ENCODE data around the gene NFATC2IP. TPM values are rescaled to one million over a fixed set of nuclear protein-coding genes. Genes with fewer than 3 reads are reported as not detected.
"Not testable (repeated sequence)": the region's sequence is repeated elsewhere in the genome, so short reads cannot be mapped to it uniquely, and the experiment has no call there.

NFATC2IP gene
- total RNA-seq, 1 experiment from 2014 or later = 58.2 TPM

- no peak overlapping the region for H3K4me3 Mint-ChIP-seq (ENCODE audit: unreplicated experiment)
- Histone ChIP-seq H3K27me3 (replicated peaks; ENCODE audit: control insufficient read depth, insufficient read depth, low read length) (no peaks in the 10 kb centered on the region), H3K4me1 (no peaks in the 10 kb centered on the region), H3K9me3 (no peaks in the 10 kb centered on the region), H3K36me3 (ENCODE audit: control insufficient read depth, insufficient read depth, low read length) (no peaks in the 10 kb centered on the region; the same call in 1 of the 2 replicates), H3K4me3 (ENCODE audit: low read depth, low read length) (no peak overlapping the region)
- ChIA-PET POLR2A (no interaction called here), CTCF (interaction anchor here (0.6 kb wide), 1 partner anchor 46 kb away, joined by 5 read pairs; no protein-coding TSS in a partner anchor)
- TF ChIP-seq CTCF (IDR thresholded peaks at IDR 0.05; ENCODE audit: insufficient read depth in 1 of 2, low read depth in 1 of 2, low read length in 1 of 2, severe bottlenecking in 1 of 2, unreplicated experiment in 1 of 2) = no peak
- peaks cover 53% of the 10 kb centered on the region for H3K36me3 Mint-ChIP-seq (ENCODE audit: insufficient read depth, unreplicated experiment)
- no TSS peak for BruUV-seq (replicated peaks)
- DNase-seq = no peak
- H3K27ac Mint-ChIP-seq (ENCODE audit: unreplicated experiment) = no peak overlapping the region
- no peaks in the 10 kb centered on the region for H3K9me3 Mint-ChIP-seq (ENCODE audit: unreplicated experiment)
- H3K27me3 Mint-ChIP-seq (ENCODE audit: insufficient read depth, unreplicated experiment) = no peaks in the 10 kb centered on the region
- H3K4me1 Mint-ChIP-seq (ENCODE audit: low read depth, unreplicated experiment) = no peaks in the 10 kb centered on the region
- intact Hi-C loops (cut with micrococcal nuclease; ENCODE audit: unreplicated experiment) = no loop called here
Observed at GRCh38 chr16:28964072-28964471, 13.3 kb downstream of the NFATC2IP start.

- Histone ChIP-seq H3K4me1 (no peaks in the 10 kb centered on the region), H3K9me3 (no peaks in the 10 kb centered on the region), H3K36me3 (ENCODE audit: control insufficient read depth, insufficient read depth, low read length) (no peaks in the 10 kb centered on the region; the same call in 1 of the 2 replicates), H3K27me3 (replicated peaks; ENCODE audit: control insufficient read depth, insufficient read depth, low read length) (no peaks in the 10 kb centered on the region), H3K4me3 (ENCODE audit: low read depth, low read length) (no peak overlapping the region)
- Mint-ChIP-seq H3K27me3 (ENCODE audit: insufficient read depth, unreplicated experiment) (no peaks in the 10 kb centered on the region), H3K36me3 (ENCODE audit: insufficient read depth, unreplicated experiment) (peaks cover 50% of the 10 kb centered on the region), H3K9me3 (ENCODE audit: unreplicated experiment) (no peaks in the 10 kb centered on the region), H3K27ac (ENCODE audit: unreplicated experiment) (no peak overlapping the region), H3K4me3 (ENCODE audit: unreplicated experiment) (no peak overlapping the region), H3K4me1 (ENCODE audit: low read depth, unreplicated experiment) (no peaks in the 10 kb centered on the region)
- TF ChIP-seq CTCF (IDR thresholded peaks at IDR 0.05; ENCODE audit: insufficient read depth in 1 of 2, low read depth in 1 of 2, low read length in 1 of 2, severe bottlenecking in 1 of 2, unreplicated experiment in 1 of 2) = no peak
- no peak for DNase-seq
- POLR2A ChIA-PET = no interaction called here
- CTCF ChIA-PET = no interaction called here
- BruUV-seq (replicated peaks) = no TSS peak
- intact Hi-C loops (cut with micrococcal nuclease; ENCODE audit: unreplicated experiment) = no loop called here
Observed at GRCh38 chr16:28964496-28964895, 13.8 kb downstream of the NFATC2IP start.

- no peaks in the 10 kb centered on the region for H3K27me3 Mint-ChIP-seq (ENCODE audit: insufficient read depth, unreplicated experiment)
- BruUV-seq (replicated peaks) = no TSS peak
- CTCF ChIA-PET = interaction anchor here (0.7 kb wide), 1 partner anchor 22 kb away, joined by 4 read pairs; no protein-coding TSS in a partner anchor
- peaks cover 28% of the 10 kb centered on the region for H3K36me3 Mint-ChIP-seq (ENCODE audit: insufficient read depth, unreplicated experiment)
- H3K4me1 ChIP-seq = no peaks in the 10 kb centered on the region
- no peak for DNase-seq
- H3K9me3 ChIP-seq = no peaks in the 10 kb centered on the region
- POLR2A ChIA-PET = no interaction called here
- H3K4me1 Mint-ChIP-seq (ENCODE audit: low read depth, unreplicated experiment) = no peaks in the 10 kb centered on the region
- H3K9me3 Mint-ChIP-seq (ENCODE audit: unreplicated experiment) = no peaks in the 10 kb centered on the region
- no peaks in the 10 kb centered on the region; the same call in 1 of the 2 replicates for H3K36me3 ChIP-seq (ENCODE audit: control insufficient read depth, insufficient read depth, low read length)
- no peak overlapping the region for H3K4me3 Mint-ChIP-seq (ENCODE audit: unreplicated experiment)
- no peaks in the 10 kb centered on the region for H3K27me3 ChIP-seq (replicated peaks; ENCODE audit: control insufficient read depth, insufficient read depth, low read length)
- H3K4me3 ChIP-seq (ENCODE audit: low read depth, low read length) = no peak overlapping the region
- H3K27ac Mint-ChIP-seq (ENCODE audit: unreplicated experiment) = no peak overlapping the region
- intact Hi-C loops (cut with micrococcal nuclease; ENCODE audit: unreplicated experiment) = no loop called here
- no peak for TF ChIP-seq CTCF (IDR thresholded peaks at IDR 0.05; ENCODE audit: insufficient read depth in 1 of 2, low read depth in 1 of 2, low read length in 1 of 2, severe bottlenecking in 1 of 2, unreplicated experiment in 1 of 2)
Observed at GRCh38 chr16:28967156-28967555, 16.4 kb downstream of the NFATC2IP start.

- H3K27me3 ChIP-seq (replicated peaks; ENCODE audit: control insufficient read depth, insufficient read depth, low read length); H3K4me1 ChIP-seq; H3K4me3 ChIP-seq (ENCODE audit: low read depth, low read length); H3K4me3 Mint-ChIP-seq (ENCODE audit: unreplicated experiment); POLR2A ChIA-PET; BruUV-seq (replicated peaks); H3K36me3 ChIP-seq (ENCODE audit: control insufficient read depth, insufficient read depth, low read length); H3K9me3 Mint-ChIP-seq (ENCODE audit: unreplicated experiment); H3K27ac Mint-ChIP-seq (ENCODE audit: unreplicated experiment); H3K4me1 Mint-ChIP-seq (ENCODE audit: low read depth, unreplicated experiment); H3K27me3 Mint-ChIP-seq (ENCODE audit: insufficient read depth, unreplicated experiment); DNase-seq; H3K9me3 ChIP-seq: not testable (repeated sequence)
- intact Hi-C loops (cut with micrococcal nuclease; ENCODE audit: unreplicated experiment) = loop anchor here (5.0 kb wide), 1 partner anchor 1098 kb away; the partner anchor contains the start of gene ALDOA
- H3K36me3 Mint-ChIP-seq (ENCODE audit: insufficient read depth, unreplicated experiment) = peaks cover 17% of the 10 kb centered on the region
- CTCF ChIA-PET = interaction anchor here (1.0 kb wide), 1 partner anchor 8 kb away, joined by 3 read pairs; no protein-coding TSS in a partner anchor
Observed at GRCh38 chr16:28969696-28970095, 19.0 kb downstream of the NFATC2IP start.
